CD14-positive monocyte (primary cell): Measurements from ENCODE around the gene COLEC11. TPM values are rescaled to one million over a fixed set of nuclear protein-coding genes. Genes with fewer than 3 reads are reported as not detected.

Source experiments
- DNase-seq, 3 donors: peaks; one replicate each; pipeline ENCODE4 v3.0.0-alpha.2; 2011 to 2022
- H2AFZ ChIP-seq: 2 replicates; pipeline ENCODE4 v1.6.0; 2012; ENCODE audit warnings: mild to moderate bottlenecking, low read depth, low read length, inconsistent platforms; ENCODE audit not compliant: insufficient read depth, poor library complexity, severe bottlenecking
- H3K27ac ChIP-seq, 2 donors: 1 replicate in 1 of 2; 2 replicates in 1 of 2; pipeline ENCODE4 v1.5.1; 2012 to 2013; ENCODE audit warnings: low read length in 2 of 2, control low read depth in 1 of 2, inconsistent platforms in 1 of 2, low read depth in 1 of 2, mild to moderate bottlenecking in 1 of 2
- H3K27me3 ChIP-seq, 2 donors: one replicate each; pipeline versions ENCODE4 v1.6.0 to v1.6.1; 2011 to 2013; ENCODE audit warnings: low read length in 2 of 2; ENCODE audit not compliant: control insufficient read depth in 2 of 2, insufficient read depth in 2 of 2
- H3K36me3 ChIP-seq, 2 donors: replicated peaks in 1 of 2; 1 replicate in 1 of 2; 2 replicates in 1 of 2; pipeline versions ENCODE4 v1.5.1 to v1.6.1; 2012 to 2013; ENCODE audit warnings: low read length in 2 of 2, control low read depth in 1 of 2, inconsistent platforms in 1 of 2, mild to moderate bottlenecking in 1 of 2; ENCODE audit not compliant: insufficient read depth in 2 of 2, control insufficient read depth in 1 of 2
- H3K4me1 ChIP-seq, 2 donors: 1 replicate in 1 of 2; 2 replicates in 1 of 2; pipeline versions ENCODE4 v1.5.1 to v1.6.1; 2012 to 2013; ENCODE audit warnings: low read length in 2 of 2, control low read depth in 1 of 2, inconsistent platforms in 1 of 2, mild to moderate bottlenecking in 1 of 2, moderate library complexity in 1 of 2; ENCODE audit not compliant: insufficient read depth in 2 of 2, control insufficient read depth in 1 of 2
- H3K4me2 ChIP-seq: replicated peaks from 2 replicates; pipeline ENCODE3; 2012; ENCODE audit warnings: low read length, moderate library complexity, mild to moderate bottlenecking; ENCODE audit not compliant: poor library complexity, severe bottlenecking; ENCODE audit errors: extremely low read depth
- H3K4me3 ChIP-seq, 3 experiments: fragments of 200-600 bp in 1 of 3; sonication (generic) in 1 of 3; replicated peaks in 1 of 3; 1 replicate in 2 of 3; 2 replicates in 1 of 3; pipeline ENCODE4 v1.5.1; 2011 to 2013; ENCODE audit warnings: low read length in 3 of 3, mild to moderate bottlenecking in 3 of 3, control low read depth in 2 of 3, low read depth in 2 of 3, inconsistent platforms in 1 of 3, moderate library complexity in 1 of 3
- H3K79me2 ChIP-seq: 2 replicates; pipeline ENCODE4 v1.6.0; 2012; ENCODE audit warnings: mild to moderate bottlenecking, control low read depth, inconsistent platforms, low read length, moderate library complexity; ENCODE audit not compliant: insufficient read depth
- H3K9ac ChIP-seq: 2 replicates; pipeline ENCODE4 v1.6.0; 2017; ENCODE audit warnings: low read length, mild to moderate bottlenecking; ENCODE audit not compliant: insufficient read depth, poor library complexity, severe bottlenecking
- H3K9me3 ChIP-seq, 2 donors: replicated peaks in 1 of 2; 1 replicate in 1 of 2; 2 replicates in 1 of 2; pipeline versions ENCODE4 v1.5.1 to v1.6.1; 2012 to 2013; ENCODE audit warnings: low read length in 2 of 2, control low read depth in 1 of 2; ENCODE audit not compliant: control insufficient read depth in 1 of 2, insufficient read depth in 1 of 2
- H4K20me1 ChIP-seq: 2 replicates; pipeline ENCODE4 v1.6.0; 2012; ENCODE audit warnings: mild to moderate bottlenecking, low read length, control low read depth, moderate library complexity; ENCODE audit not compliant: insufficient read depth
- H3K27ac Mint-ChIP-seq, 7 donors: one replicate each; pipeline ENCODE4 v1.8.0; 2020; ENCODE audit warnings: mild to moderate bottlenecking in 7 of 7, mixed read lengths in 7 of 7, moderate library complexity in 6 of 7, inconsistent platforms in 2 of 7
- H3K27me3 Mint-ChIP-seq, 3 donors: one replicate each; pipeline ENCODE4 v1.8.0; 2021 to 2022; ENCODE audit warnings: low read depth in 3 of 3, mild to moderate bottlenecking in 3 of 3, mixed read lengths in 3 of 3, moderate library complexity in 3 of 3, inconsistent platforms in 1 of 3
- H3K36me3 Mint-ChIP-seq, 2 donors: one replicate each; pipeline ENCODE4 v1.8.0; 2020; ENCODE audit warnings: mixed read lengths in 2 of 2, inconsistent platforms in 1 of 2, mild to moderate bottlenecking in 1 of 2
- H3K4me1 Mint-ChIP-seq: one replicate; pipeline ENCODE4 v1.8.0; 2020; ENCODE audit warnings: mild to moderate bottlenecking, mixed read lengths
- H3K4me3 Mint-ChIP-seq, 2 donors: one replicate each; pipeline ENCODE4 v1.8.0; 2020; ENCODE audit warnings: mild to moderate bottlenecking in 2 of 2, mixed read lengths in 2 of 2, moderate library complexity in 1 of 2
- H3K9me3 Mint-ChIP-seq, 7 donors: one replicate each; pipeline ENCODE4 v1.8.0; 2020 to 2022; ENCODE audit warnings: mixed read lengths in 7 of 7, mild to moderate bottlenecking in 6 of 7, moderate library complexity in 6 of 7, inconsistent platforms in 2 of 7
- WGBS: methylation state at CpG from one replicate; pipeline ENCODE4 v1.1.5; 2013; ENCODE audit warnings: missing lambda C conversion rate; ENCODE audit not compliant: insufficient coverage; 5-methylcytosine and 5-hydroxymethylcytosine counted together
- intact Hi-C, 2 donors: fragments of 100-400 bp; cut with micrococcal nuclease; formaldehyde crosslinking; loops; one replicate each; pipeline versions ENCODE4 v1.15.0 to v1.15.1; 2023
- polyA plus RNA-seq, 3 donors: library from polyadenylated mRNA; depleted of rRNA in 1 of 3; unstranded in 2 of 3; stranded (reverse) in 1 of 3; fragments of 300-500 nt in 2 of 3; fragments of >200 nt in 1 of 3; fragmentation: Illumina TruSeq in 2 of 3; gene quantifications; 1 replicate in 2 of 3; 2 replicates in 1 of 3; pipeline ENCODE4 v1.2.3, GENCODE V29; 2012 to 2021
- TF ChIP-seq, protein P1 (sequence below): fragments of 200-600 bp; IDR thresholded peaks from one replicate; pipeline ENCODE4 v1.8.0; 2022; ENCODE audit warnings: antibody characterized with exemption, mild to moderate bottlenecking

The COLEC11 gene
- polyA plus RNA-seq, 3 donors: not detected

DNA sequence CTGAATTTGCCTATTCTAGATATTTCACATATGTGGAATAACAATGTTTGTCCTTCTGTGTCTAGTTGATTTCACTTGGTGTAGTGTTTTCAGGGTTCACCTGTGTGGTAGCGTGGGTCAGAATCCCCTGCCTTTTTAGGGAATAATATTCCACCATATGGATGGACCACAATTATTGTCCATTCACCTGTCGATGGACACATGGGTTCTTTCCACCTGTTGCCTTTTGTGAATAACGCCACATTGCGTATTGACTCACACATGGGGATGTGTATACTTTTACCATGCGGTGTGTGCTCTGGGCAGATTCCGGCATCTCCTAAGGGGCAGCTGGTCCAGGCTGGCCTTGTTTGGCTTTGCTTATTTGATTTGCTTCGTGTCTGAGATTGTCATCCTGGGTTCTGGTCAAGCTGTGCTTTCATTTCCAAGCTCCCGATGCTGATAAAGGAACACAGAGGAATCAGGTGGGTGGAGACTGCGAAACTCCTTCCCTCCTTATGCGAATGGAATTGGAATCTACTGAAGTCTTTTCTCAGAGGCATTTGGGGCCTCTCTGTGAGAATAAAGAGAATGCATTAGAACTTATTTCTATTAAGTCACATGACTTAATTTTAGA, 44.2 kb downstream of the COLEC11 start:
- no peak overlapping the region for H2AFZ ChIP-seq
- H3K4me3 ChIP-seq: no peak overlapping the region
- H3K27ac ChIP-seq: no peak overlapping the region
- H3K36me3 ChIP-seq: no peaks in the 10 kb centered on the region
- no peaks in the 10 kb centered on the region for H3K27me3 ChIP-seq
- H3K4me1 Mint-ChIP-seq: no peaks in the 10 kb centered on the region
- 95% methylated on average over 5 of the region's 10 CpGs for WGBS
- no peak overlapping the region for H3K4me2 ChIP-seq
- TF ChIP-seq, protein P1, sequence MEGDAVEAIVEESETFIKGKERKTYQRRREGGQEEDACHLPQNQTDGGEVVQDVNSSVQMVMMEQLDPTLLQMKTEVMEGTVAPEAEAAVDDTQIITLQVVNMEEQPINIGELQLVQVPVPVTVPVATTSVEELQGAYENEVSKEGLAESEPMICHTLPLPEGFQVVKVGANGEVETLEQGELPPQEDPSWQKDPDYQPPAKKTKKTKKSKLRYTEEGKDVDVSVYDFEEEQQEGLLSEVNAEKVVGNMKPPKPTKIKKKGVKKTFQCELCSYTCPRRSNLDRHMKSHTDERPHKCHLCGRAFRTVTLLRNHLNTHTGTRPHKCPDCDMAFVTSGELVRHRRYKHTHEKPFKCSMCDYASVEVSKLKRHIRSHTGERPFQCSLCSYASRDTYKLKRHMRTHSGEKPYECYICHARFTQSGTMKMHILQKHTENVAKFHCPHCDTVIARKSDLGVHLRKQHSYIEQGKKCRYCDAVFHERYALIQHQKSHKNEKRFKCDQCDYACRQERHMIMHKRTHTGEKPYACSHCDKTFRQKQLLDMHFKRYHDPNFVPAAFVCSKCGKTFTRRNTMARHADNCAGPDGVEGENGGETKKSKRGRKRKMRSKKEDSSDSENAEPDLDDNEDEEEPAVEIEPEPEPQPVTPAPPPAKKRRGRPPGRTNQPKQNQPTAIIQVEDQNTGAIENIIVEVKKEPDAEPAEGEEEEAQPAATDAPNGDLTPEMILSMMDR: no peak
- H3K27me3 Mint-ChIP-seq: peaks cover 0 to 12% (median 1%) of the 10 kb centered on the region in 3 donors
- H4K20me1 ChIP-seq: no peaks in the 10 kb centered on the region
- H3K9ac ChIP-seq: no peak overlapping the region
- H3K4me1 ChIP-seq: no peaks in the 10 kb centered on the region
- no peak for DNase-seq
- no peak overlapping the region for H3K27ac Mint-ChIP-seq
- no peaks in the 10 kb centered on the region for H3K36me3 Mint-ChIP-seq
- H3K9me3 ChIP-seq: no peaks in the 10 kb centered on the region
- H3K9me3 Mint-ChIP-seq: no peaks in the 10 kb centered on the region
- no peaks in the 10 kb centered on the region for H3K79me2 ChIP-seq
- no peak overlapping the region for H3K4me3 Mint-ChIP-seq
- intact Hi-C loops: no loop called here

DNA sequence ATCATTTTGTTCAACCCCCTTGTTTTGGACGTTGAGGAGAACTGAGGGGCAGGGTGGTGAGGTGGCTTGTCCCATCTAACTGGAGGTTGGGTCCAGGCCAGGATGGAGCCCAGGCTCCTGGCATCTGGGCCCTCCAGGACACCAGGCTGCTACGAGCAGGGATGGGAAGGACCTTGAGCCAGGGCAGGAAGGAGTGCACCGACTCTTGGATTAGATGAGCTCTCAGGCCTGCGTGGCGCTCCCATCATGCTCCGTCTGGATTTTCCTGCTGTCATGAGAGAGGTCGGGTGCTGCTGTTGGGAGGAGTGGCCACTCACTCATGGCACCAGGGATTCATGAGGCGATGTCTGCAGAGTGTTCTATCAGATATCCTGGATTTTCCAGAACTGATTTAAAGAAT, 44.7 kb downstream of the COLEC11 start:
- Mint-ChIP-seq H3K9me3 (no peaks in the 10 kb centered on the region), H3K4me1 (no peaks in the 10 kb centered on the region), H3K4me3 (no peak overlapping the region), H3K27me3 (peaks cover 0 to 12% (median 1%) of the 10 kb centered on the region in 3 donors), H3K27ac (no peak overlapping the region), H3K36me3 (no peaks in the 10 kb centered on the region)
- Histone ChIP-seq H3K27me3 (no peaks in the 10 kb centered on the region), H3K4me1 (no peaks in the 10 kb centered on the region), H3K4me3 (no peak overlapping the region), H3K4me2 (no peak overlapping the region), H3K79me2 (no peaks in the 10 kb centered on the region), H3K9ac (no peak overlapping the region), H2AFZ (no peak overlapping the region), H3K36me3 (no peaks in the 10 kb centered on the region), H3K9me3 (no peaks in the 10 kb centered on the region), H3K27ac (no peak overlapping the region), H4K20me1 (no peaks in the 10 kb centered on the region)
- TF ChIP-seq, protein P1: no peak
- 81% methylated on average over 8 of the region's 8 CpGs for WGBS
- no peak for DNase-seq
- intact Hi-C loops: no loop called here
